GM11168 (cell line): ENCODE measurements around the gene SPTSSB.

Source experiments
- in situ Hi-C: fragments of 300-500 bp; cut with MboI; formaldehyde crosslinking; loops from one replicate; pipeline ENCODE4 v1.12.0; 2022; ENCODE audit warnings: low sequenced_read_pairs; ENCODE audit not compliant: unreplicated experiment

The SPTSSB gene, protein sequence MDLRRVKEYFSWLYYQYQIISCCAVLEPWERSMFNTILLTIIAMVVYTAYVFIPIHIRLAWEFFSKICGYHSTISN

DNA sequence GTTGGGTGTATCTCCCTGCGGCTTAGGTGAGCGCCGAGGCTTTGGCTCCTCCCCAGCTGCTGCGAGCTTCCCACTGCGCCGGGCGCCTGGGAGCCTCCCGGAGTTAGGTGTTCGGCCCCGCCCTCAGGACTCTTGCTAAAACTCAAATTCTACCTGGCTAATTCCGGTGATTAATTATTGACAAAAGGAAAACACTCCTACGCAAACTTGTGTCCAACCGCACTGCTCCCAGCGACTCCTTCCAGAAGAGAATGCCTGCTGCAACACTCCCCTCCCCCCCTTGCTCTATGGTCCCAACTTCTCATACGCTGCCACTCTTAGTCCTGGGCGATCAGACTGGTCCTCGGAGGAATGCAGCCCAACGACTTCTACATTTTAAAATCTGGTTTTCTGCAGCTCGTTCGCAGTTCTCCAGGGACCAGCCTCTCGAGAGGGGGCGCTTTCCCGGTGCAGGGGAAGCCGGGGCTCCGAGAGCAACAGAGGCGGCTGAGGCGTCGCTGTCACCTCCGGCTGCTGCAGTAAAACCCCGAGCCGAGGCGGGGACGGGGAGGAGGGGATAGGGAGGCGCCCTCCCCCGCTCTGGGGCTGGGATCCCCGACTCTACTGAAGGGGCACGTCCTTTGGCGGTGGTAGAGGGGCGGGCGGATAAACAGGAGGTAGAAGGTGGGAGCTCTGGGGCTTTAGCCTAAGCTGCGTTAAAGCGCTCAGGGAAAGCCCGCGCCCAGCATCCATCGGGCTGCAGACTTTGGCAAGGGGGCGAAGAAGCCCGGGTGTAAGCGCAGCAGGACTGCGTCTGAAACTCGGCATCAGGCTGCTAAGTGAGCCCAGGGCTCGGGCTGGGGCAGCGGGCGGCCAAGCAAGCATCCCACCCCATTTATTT is at the start of gene SPTSSB:
Gene SPTSSB, minus strand, starts transcription at position 77 of the 880 bp plus-strand sequence. CDS start 25,194 bp downstream, outside the sequence.
- in situ Hi-C loops, result no loop called here

GRCh38 chr3:161420746-161421145 is 49.4 kb upstream of the SPTSSB start:
- in situ Hi-C loops, result loop anchor here (25.0 kb wide), 2 partner anchors 483 to 733 kb away; partner anchors contain the start of gene ARL14

DNA sequence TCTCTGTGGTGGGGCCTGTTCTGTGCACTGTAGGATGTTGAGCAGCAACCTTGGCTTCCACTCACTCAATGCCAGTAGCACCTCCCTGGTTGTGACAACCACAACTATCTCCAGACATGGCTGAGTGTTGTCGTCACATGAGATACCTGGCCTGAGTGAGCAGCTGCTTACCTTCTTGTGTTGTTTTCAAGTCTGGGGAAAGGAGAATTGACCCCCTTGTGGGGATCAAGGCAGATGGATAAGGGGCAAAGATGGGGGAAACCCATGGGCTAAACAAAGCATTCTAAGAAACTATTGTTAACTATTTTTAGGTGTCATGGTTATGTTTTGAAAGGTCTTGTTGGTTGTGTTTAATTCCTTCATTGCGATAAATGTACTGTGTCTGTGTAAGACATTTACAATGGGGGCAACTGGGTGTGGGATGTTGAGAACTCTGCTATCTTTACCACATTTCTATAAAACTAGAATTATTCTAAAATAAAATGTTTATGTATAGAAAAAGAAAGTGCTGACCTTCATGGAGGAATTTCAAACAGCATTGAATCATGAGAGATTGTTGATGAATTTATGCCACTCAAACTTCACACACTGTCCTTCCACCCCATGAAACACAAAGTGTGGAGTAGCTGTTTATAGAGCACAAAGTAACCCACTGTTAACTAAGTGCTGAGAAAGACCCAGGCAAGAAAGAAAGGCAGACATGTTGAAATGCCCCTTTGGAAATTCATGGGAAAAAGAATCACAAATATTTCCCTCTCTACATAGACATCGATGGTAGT is 48.4 kb upstream of the SPTSSB start:
- in situ Hi-C loops, result loop anchor here (25.0 kb wide), 2 partner anchors 482 to 732 kb away; partner anchors contain the start of gene ARL14

DNA sequence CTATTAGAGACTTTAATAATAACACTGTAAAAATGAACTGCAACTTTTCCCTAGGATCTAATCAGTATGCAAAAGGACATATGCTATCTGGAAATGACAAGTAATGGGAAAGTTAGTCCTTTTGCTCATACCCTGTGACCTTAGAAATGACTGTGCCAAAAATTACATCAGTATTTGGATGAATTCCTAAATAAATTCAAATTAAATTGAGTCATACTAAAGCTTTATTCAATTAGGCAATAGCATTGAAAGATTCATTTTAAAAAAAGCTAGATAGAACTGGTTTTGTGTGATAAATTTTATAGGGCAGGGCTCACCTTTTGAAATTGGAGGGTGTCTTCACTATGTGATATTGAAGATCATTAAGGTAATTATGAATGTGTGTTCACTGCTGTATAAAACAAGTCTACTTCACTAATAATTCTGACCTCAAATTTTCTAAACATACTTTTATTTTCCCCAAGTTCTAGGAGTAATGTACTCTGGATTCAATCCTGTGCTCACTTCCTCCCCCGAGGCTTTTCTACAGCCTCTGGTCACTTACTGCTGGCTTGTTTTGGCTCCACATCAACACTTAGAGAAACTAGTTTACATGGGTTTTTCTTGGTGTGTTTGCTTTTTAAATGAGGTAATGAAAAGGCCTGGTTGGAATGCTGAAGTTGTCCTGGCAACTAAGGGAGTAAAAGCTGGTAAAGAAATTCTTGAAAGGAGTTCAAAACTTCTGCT is 44.4 kb upstream of the SPTSSB start:
- in situ Hi-C loops, result loop anchor here (25.0 kb wide), 2 partner anchors 478 to 728 kb away; partner anchors contain the start of gene ARL14

- in situ Hi-C loops, result loop anchor here (25.0 kb wide), 2 partner anchors 478 to 728 kb away; partner anchors contain the start of gene ARL14
These were observed 43.6 kb upstream of the SPTSSB start for GRCh38 chr3:161414907-161415306.

- in situ Hi-C loops, result loop anchor here (25.0 kb wide), 2 partner anchors 477 to 727 kb away; partner anchors contain the start of gene ARL14
These were observed 42.5 kb upstream of the SPTSSB start for GRCh38 chr3:161413855-161414210.

DNA sequence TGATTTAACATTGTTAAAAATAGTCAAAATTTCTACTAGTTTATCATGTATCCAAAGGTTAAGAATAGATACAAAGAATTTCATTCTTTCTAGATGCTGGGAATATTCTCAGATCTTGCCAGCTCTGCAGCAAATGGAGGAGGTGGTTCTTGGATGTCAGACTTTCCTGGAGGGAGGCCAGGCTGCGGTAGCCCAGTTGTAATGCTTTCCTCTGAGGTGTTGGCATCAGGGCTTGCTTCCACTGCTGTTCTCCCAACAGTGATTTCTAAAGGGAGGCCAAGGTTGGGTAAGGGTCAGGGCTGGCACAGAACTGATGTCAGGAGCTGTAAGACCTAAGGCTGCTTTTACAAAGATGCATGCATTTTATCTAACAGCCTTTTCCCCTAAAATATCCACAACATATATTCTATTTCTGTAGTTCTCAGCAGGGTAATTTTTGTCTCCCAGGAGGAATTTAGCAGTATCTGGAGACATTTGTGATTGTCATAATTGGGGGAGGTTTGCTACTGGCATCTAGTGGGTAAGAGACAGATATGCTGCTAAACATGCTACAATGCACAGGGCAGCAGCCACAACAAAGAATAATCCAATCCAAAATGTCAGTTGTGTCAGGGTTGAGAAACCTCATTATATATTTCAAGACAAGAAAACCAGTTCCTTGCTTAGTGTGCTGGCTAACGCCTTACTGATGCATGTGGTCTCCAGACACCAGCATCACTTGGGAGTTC is 42.0 kb upstream of the SPTSSB start:
- in situ Hi-C loops, result loop anchor here (25.0 kb wide), 2 partner anchors 476 to 726 kb away; partner anchors contain the start of gene ARL14

GRCh38 chr3:161412123-161412522 is 40.8 kb upstream of the SPTSSB start:
- in situ Hi-C loops, result loop anchor here (25.0 kb wide), 2 partner anchors 475 to 725 kb away; partner anchors contain the start of gene ARL14

GRCh38 chr3:161409858-161410257 is 38.5 kb upstream of the SPTSSB start:
- in situ Hi-C loops, result loop anchor here (10.0 to 25.0 kb wide), 3 partner anchors 105 to 723 kb away; partner anchors contain the start of gene ARL14

GRCh38 chr3:161409069-161409468 is 37.8 kb upstream of the SPTSSB start:
- in situ Hi-C loops, result loop anchor here (10.0 to 25.0 kb wide), 3 partner anchors 104 to 722 kb away; partner anchors contain the start of gene ARL14

- in situ Hi-C loops, result loop anchor here (10.0 to 25.0 kb wide), 3 partner anchors 102 to 720 kb away; partner anchors contain the start of gene ARL14
These were observed 35.6 kb upstream of the SPTSSB start for GRCh38 chr3:161406594-161407555.

DNA sequence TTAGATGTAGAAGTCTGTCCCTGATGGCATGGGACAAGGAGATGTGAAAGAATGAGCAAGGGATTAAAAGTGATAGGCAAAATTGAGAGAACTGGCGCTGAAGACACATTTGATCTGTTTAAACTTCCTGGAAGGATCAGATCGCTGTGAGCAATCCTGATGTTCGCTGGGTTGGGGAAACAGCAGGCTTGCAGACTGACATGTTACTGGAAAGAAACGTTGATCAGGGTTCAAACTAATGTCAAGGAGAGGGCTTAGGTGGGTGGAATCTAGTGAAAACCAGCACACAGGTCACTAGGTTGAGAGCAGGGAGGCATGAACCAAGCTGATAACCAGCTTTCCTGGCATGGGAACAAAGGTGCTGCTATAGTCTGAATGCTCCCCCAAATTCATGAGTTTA is 34.5 kb upstream of the SPTSSB start:
- in situ Hi-C loops, result loop anchor here (10.0 to 25.0 kb wide), 3 partner anchors 101 to 719 kb away; partner anchors contain the start of gene ARL14

DNA sequence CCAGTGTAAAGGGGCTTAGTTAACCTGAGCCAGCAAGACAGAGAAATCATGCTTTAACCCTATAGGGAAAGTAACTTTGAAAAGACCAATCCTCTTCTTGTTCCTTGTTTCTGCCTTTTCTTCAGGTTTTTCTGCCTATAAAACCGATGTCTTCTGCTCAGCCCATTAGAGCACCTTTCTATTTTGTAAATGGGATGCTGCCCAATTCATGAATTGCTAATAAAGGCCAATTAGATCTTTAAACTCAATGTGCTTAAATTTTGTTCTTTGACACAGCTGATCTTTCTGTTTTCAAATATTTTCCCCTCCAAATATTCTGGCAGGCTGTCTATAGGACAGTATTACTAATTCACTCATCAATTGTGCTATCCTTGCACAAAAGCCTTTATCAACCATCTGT is 33.8 kb upstream of the SPTSSB start:
- in situ Hi-C loops, result loop anchor here (10.0 to 25.0 kb wide), 3 partner anchors 100 to 718 kb away; partner anchors contain the start of gene ARL14

DNA sequence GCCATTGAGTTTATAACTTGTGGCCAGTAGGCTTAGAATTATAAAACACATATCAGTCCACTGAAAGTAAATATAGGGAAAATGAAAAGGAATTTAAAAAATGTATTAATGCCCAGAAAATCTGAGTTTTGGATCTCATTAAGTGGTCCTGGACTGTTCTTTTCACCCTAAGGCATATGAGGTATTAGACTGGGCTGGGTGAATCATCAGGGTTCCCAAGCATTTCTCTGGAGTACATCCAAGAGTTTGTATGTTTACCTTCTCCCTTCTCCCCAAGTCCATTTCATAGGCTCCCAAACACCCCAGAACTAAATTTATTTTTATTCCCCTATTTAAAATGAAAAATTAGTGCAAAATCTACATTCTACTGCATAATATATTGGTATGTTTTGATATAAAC is 31.9 kb upstream of the SPTSSB start:
- in situ Hi-C loops, result loop anchor here (10.0 to 25.0 kb wide), 3 partner anchors 98 to 716 kb away; partner anchors contain the start of gene ARL14

- in situ Hi-C loops, result loop anchor here (10.0 to 25.0 kb wide), 3 partner anchors 97 to 714 kb away; partner anchors contain the start of gene ARL14
These were observed 30.1 kb upstream of the SPTSSB start for GRCh38 chr3:161401389-161401788.

- in situ Hi-C loops, result loop anchor here (10.0 to 25.0 kb wide), 3 partner anchors 96 to 713 kb away; partner anchors contain the start of gene ARL14
These were observed 29.3 kb upstream of the SPTSSB start for GRCh38 chr3:161400650-161401049.
